HepG2 (cell line): ENCODE results near the gene PSAP. TPM values are rescaled to one million over a fixed set of nuclear protein-coding genes. Genes with fewer than 3 reads are reported as not detected.

Source experiments
- AGO2 ChIP-seq: fragments of 200-400 bp; formaldehyde crosslinking; optimal IDR thresholded peaks from 2 replicates; pipeline ENCODE3; 2017; ENCODE audit warnings: mild to moderate bottlenecking, low read depth, low read length, moderate library complexity
- BHLHE40 ChIP-seq: IDR thresholded peaks from 2 replicates; pipeline ENCODE4 v1.6.1; 2011; ENCODE audit warnings: low read length, improper control_type of control experiment
- KDM2A ChIP-seq: sonication (generic); formaldehyde crosslinking; IDR thresholded peaks from 2 replicates; pipeline ENCODE4 v1.4.0; 2020; ENCODE audit warnings: low read depth, missing genetic modification reagents, borderline replicate concordance
- NR0B2 ChIP-seq: sonication (generic); formaldehyde crosslinking; IDR thresholded peaks from 2 replicates; pipeline ENCODE4 v1.4.0; 2020; ENCODE audit warnings: mild to moderate bottlenecking, missing genetic modification reagents
- TFDP1 ChIP-seq: IDR thresholded peaks from 2 replicates; pipeline ENCODE4 v1.6.1; 2016; ENCODE audit warnings: missing compliant biosample characterization, missing genetic modification reagents, borderline replicate concordance
- ZBTB33 ChIP-seq: sonication (generic); formaldehyde crosslinking; IDR thresholded peaks from 2 replicates; pipeline ENCODE4 v1.4.0; 2020; ENCODE audit warnings: missing genetic modification reagents
- ZNF142 ChIP-seq: sonication (generic); formaldehyde crosslinking; IDR thresholded peaks from 2 replicates; pipeline ENCODE4 v1.4.0; 2020; ENCODE audit warnings: missing genetic modification reagents
- ZNF451 ChIP-seq: sonication (generic); formaldehyde crosslinking; IDR thresholded peaks from 2 replicates; pipeline ENCODE4 v1.5.0; 2020; ENCODE audit warnings: mild to moderate bottlenecking, missing genetic modification reagents
- ZNF557 ChIP-seq: sonication (generic); formaldehyde crosslinking; IDR thresholded peaks from 2 replicates; pipeline ENCODE4 v1.4.0; 2020; ENCODE audit warnings: missing genetic modification reagents
- ZNF674 ChIP-seq: sonication (generic); formaldehyde crosslinking; IDR thresholded peaks from 2 replicates; pipeline ENCODE4 v1.5.0; 2020; ENCODE audit warnings: low read depth, mild to moderate bottlenecking, missing genetic modification reagents
- ZNF687 ChIP-seq: sonication (generic); formaldehyde crosslinking; IDR thresholded peaks from 2 replicates; pipeline ENCODE4 v1.5.1; 2020; ENCODE audit warnings: mild to moderate bottlenecking, missing genetic modification reagents, moderate library complexity
- polyA plus RNA-seq, 8 experiments: library from polyadenylated mRNA; depleted of rRNA in 3 of 8; stranded (reverse) in 7 of 8; unstranded in 1 of 8; fragments of >200 nt; fragmentation: Illumina TruSeq in 4 of 8; extraction: Trizol in 4 of 8; gene quantifications; 2 replicates each; pipeline versions ENCODE4 v1.2.1 to v1.2.3, GENCODE V29; 2011 to 2016; ENCODE audit warnings: low read depth in 4 of 8, missing spikeins in 1 of 8, mixed read lengths in 1 of 8; ENCODE audit not compliant: insufficient read depth in 1 of 8
- total RNA-seq, 5 experiments: library from RNA; depleted of rRNA; stranded (reverse); fragments of >200 nt; fragmentation: Illumina TruSeq; extraction: Trizol; gene quantifications; 2 replicates each; pipeline ENCODE4 v1.2.3, GENCODE V29; 2016; ENCODE audit warnings: low read depth in 1 of 5

PSAP gene
- total and polyA plus RNA-seq, 2 of the 13 experiments (the other 11 are each of a cell fraction or from before 2014, with no cell fraction given): 323 to 643 TPM

- peak; percentile 56 for TF ChIP-seq ZNF687 (CRISPR knock-in tag)
- no peak for TF ChIP-seq BHLHE40
- peak; percentile 80 for TF ChIP-seq AGO2
- 0 out of 2 replicates have a peak, but pooled peaks have one; percentile 16 for TF ChIP-seq ZBTB33 (CRISPR knock-in tag)
- no peak for TF ChIP-seq ZNF674 (CRISPR knock-in tag)
- TF ChIP-seq TFDP1: peak; percentile 25; the same call in 1 of the 2 replicates
- TF ChIP-seq NR0B2 (CRISPR knock-in tag): no peak
- TF ChIP-seq KDM2A: peak; percentile 35; the same call in 1 of the 2 replicates
- no peak for TF ChIP-seq ZNF142 (CRISPR knock-in tag)
- no peak for TF ChIP-seq ZNF557 (CRISPR knock-in tag)
- 0 out of 2 replicates have a peak, but pooled peaks have one; percentile 39 for TF ChIP-seq ZNF451 (CRISPR knock-in tag)
Measured at GRCh38 chr10:71812016-71812912, 38.8 kb downstream of the PSAP start (continued).
